DMS 273 (cell line): ENCODE data around the gene HSPD1.

Experiments used
- DNase-seq: peaks from one replicate; lab custom pipeline; 2025; ENCODE audit not compliant: unreplicated experiment; lab: John Stamatoyannopoulos, UW

HSPD1 gene

DNA sequence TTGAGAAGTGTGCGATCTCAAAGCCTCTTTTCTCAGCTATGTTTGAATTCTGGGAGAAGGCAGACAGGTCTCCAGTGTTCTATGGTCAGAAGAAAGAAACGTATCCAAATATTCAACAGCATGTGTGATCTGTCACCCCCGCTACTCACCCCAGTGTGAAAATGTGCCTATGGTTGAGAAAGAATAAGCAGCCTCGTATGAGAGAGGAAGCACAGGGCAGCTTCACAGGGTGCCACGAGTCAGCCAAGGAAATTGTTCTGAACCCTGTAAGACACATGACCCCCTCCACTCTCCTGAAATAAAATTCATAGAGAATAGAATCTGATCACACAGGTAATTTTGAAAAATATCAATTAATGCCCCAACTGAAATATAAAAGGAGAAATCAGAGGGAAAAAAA is 56.8 kb downstream of the HSPD1 start:
- DNase-seq = no peak

DNA sequence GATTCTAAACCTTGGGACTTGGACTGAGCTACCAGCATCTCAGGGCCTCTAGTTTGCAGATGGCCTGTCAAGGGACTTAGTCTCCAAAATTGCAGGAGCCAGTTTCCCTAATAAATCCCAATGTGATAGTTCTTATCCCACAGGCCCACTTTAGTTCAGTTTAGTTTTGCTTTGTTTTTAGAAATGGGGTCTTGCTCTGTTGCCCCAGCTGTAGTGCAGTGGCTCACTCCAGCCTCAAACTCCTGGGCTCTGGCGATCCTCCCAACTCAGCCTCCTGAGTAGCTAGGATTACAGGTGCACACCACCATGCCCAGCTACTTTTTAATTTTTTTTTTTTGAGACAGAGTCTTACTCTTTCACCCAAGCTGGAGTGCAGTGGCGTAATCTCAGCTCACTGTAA is 62.3 kb downstream of the HSPD1 start:
- no peak for DNase-seq
